HG02610 (cell line): Measurements from ENCODE around the gene NSG2.

ENCODE experiments used
- ATAC-seq: cut with Tn5 transposase; IDR thresholded peaks from one replicate; pipeline ENCODE4 v1.9.1; 2021; ENCODE audit warnings: mild to moderate bottlenecking, moderate library complexity; ENCODE audit not compliant: unreplicated experiment

Gene NSG2

DNA sequence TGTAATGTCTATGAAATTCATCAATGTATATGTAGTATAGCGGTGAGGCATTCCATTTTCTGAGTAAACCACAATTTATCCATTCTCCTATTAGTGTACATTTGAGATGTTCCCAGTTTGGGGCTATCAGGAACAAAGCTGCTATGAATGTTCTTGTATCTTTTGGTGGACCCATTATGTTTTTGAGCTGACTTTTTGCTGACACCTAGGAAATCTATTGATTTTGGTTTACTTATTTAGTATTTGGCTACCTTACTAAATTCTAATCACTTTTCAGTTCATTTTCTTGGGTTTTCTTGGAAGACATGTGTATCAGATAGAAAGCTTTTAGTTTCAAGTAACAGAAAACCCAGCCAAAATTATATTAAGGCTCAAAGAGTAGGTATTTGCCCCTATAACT lies 13.7 kb downstream of the NSG2 start:
- ATAC-seq: no peak

DNA sequence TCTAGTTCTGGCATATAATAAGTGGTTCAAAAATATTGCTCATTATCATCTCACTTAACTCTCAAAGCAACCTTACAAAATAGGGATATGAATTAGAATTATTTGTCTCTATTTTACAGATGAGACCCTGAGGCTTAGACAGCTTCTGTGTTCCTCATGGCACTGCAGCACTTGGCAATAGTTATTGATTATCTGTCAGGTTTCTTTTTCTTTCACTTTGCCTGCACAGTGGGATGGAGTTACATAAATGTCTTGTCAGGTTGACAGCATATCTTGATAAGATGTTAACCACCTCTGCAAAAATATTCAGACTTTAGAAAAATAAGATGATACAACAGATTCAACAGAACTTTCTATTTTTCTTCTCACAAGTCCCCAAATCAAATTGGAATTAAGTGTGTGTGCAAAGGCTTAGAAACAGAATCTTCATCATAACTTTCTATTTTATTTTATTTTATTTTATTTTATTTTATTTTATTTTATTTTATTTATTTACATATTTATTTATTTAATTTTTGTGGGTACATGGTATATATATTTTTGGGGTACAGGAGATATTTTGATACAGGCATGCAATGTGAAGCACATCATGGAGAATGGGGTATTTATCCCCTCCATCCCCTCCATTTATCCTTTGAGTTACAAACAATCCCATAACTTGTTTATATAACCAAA lies 17.7 kb downstream of the NSG2 start:
- no peak for ATAC-seq

DNA sequence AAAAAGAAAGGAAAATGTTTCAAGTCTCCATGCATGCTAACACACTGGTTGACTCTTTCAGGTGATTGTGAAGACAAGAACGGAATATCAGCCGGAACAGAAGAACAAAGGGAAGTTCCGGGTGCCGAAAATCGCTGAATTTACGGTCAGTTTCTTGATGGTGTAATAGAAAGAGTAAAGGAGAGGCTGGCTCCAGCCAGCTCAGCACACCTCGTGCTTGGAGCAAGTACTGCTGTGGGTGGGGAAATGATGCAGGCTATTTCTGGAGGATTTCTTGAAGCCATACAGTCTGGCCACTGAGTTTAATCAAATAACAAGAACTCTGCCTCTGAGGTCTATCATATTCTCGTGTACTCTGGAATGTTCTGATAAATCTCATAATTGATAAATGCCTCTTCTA lies 18.7 kb downstream of the NSG2 start:
- ATAC-seq: no peak

DNA sequence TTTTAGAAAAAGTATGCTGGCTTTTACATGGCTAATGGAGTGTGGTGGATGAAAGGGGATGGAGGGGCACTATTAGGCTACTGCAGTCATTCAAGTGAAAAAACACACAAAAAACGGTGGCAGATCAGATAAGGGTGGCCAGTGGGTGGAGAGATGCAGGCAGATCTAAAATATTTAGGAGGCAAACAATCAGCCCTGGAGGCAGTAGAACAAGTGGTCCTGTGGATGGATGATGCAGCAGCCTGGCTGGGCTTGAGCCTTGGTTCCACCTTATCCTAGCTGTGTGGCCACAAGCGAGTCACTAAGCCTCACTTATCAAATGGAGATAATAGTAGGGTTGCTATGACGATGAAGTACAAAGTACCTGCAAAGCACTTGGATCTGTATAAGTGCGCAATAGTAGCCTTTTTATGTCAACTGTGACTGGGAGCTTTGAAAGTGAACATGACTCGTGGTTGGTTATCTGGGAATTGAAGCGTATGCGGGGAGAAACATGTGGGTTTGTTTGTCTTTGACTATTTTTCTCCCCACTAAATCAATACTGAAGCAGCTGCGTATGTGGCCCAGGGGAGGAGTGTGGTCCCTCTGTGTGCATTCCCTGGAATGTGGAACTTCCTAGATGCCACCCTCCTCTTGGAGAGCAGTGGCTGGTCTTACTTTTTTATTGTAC lies 20.2 kb downstream of the NSG2 start:
- no peak for ATAC-seq

- ATAC-seq: no peak
Observed at GRCh38 chr5:174067499-174067898, 22.0 kb downstream of the NSG2 start.

GRCh38 chr5:174071484-174071883 lies 26.0 kb downstream of the NSG2 start:
- ATAC-seq: no peak

DNA sequence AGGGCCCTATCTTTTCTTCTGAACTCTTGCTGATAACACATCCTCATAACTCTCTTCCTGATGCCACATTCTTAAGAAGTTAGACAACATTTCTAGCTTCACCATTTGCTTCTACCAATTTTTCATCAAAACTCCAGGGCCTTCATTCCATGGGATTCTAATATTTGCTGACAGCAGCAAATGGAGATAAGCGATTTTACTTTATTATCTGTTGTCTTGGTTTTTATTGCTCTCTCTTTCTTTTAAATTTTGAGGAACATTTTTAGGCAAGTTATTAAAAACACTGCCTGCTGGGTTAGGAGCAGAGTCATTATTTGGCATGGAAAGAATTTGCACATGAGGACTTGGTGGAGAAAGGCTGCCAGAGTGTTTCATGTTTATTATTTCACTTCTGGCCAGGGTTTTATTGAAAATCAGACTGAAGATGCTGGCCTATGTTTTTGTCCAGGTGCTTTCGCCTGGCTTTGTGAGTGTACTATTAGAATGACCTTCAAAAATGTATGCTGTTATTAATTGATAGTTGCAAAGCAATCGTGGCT lies 27.7 kb downstream of the NSG2 start:
- no peak for ATAC-seq

GRCh38 chr5:174074369-174074768 lies 28.9 kb downstream of the NSG2 start:
- ATAC-seq: no peak

GRCh38 chr5:174078416-174078815 lies 32.9 kb downstream of the NSG2 start:
- no peak for ATAC-seq

DNA sequence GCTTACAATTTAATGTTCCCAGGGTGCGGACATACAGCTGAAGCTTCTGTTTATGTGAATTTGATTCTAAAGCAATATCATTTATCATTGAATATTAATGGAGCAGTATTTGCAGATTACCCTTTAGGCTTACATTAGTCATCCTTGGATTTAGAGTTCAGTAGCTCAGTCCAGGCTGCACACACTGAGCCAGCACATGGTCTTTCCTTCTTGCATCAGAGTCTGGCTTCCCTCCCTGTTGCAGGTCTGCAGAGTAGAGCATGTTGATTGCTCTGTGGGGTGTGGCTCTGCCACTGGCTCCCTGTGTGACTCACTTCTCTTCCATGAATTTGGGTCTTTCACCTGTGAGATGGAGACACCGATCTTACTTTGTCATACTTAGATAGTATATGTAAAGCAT lies 36.8 kb downstream of the NSG2 start:
- no peak for ATAC-seq

GRCh38 chr5:174083056-174083827 lies 37.7 kb downstream of the NSG2 start:
- no peak for ATAC-seq

GRCh38 chr5:174084691-174085154 lies 39.2 kb downstream of the NSG2 start:
- no peak for ATAC-seq

DNA sequence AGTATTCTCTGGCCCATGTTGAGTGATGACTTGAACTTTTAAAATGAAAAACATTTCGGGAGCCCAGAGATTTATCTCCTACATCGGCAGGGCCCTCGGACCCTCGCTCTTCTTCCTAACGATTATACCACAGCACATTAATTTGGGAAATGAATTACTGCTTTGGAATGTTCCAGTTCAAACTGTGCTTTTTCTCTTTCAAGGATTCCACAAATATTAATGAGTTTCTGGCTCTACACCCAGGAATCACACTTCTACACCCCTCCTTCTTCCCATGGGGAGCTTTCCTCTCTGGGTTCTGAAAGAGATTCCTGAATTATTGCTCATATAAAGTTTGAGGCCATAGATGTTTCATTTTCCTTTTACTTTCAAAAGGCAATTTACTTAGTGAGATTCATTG lies 41.2 kb downstream of the NSG2 start:
- ATAC-seq: no peak

DNA sequence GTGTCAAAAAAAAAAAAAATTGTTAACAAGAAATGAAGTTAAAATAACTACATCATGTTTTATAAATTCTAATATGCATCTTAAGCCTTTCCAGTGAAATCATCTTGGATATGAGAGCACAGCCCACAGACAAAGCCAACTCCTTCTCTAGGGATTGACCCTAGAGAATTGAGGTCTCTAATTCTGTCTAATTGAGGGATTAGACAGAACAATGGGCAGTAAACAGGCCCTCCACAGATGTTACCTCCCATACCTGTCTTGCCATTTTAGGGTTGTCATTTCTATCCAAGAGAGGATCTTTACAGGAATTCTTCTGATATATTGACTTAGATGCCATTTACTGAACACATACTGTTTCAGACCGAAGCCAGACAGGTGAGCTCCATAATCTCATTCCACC lies 42.3 kb downstream of the NSG2 start:
- no peak for ATAC-seq

- no peak for ATAC-seq
Observed at GRCh38 chr5:174090129-174090528, 44.6 kb downstream of the NSG2 start.

DNA sequence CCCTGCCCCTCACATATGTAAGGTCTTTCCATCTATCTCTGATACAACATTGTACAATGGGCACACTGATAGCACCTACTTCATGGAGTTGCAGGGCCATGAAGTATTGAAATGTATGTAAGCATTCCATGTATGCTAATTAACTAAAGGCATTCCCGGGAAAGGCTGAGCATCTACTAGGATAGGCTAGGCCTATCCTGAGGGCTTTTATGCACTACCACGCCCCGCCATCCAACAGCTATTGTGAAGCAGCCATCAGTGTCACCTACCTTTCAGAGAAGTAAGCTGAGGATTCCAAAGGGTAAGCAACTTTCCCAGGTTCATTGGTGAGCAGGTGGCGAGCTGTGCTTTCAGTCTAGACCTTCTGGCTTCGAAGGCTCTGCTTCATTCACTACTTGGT lies 47.6 kb downstream of the NSG2 start:
- ATAC-seq: no peak

DNA sequence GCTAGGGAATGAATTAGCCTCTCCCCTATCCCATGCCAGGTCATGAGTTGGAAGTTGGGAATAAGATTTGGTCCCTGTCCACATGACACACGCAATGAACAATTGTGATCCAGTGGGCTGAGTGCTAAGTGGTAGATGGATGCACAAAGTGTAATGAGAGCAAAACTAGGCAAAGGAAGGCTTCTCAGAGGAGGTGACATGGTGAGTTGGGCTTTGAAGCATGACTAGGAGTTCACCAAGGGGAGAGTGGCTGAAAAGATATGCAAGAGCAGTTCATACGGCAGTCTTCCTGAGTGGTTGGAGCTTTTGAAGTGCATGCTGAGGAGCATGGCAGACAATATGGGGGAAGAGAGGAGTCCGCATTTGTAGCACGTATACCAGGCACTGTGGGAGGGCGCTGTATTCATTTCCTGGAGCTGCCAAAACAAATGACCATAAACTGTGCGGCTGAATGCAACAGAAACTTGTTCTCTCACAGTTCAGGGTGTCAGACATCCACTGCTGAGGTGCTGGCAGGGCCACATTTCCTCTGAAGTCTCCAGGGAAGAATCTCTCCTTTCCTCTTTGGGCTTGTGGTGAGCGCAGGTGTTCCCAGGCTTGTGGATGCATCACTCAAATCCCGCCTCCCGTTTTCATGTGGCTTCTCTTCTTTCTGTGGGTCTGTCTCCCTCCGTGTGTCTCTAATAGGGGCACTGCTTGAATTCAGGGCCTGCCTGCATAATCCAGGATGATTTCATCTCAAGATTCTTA lies 49.5 kb downstream of the NSG2 start:
- ATAC-seq: peak; percentile 40

- ATAC-seq: no peak
Observed at GRCh38 chr5:174096619-174097018, 51.1 kb downstream of the NSG2 start.

GRCh38 chr5:174097486-174098185 lies 52.1 kb downstream of the NSG2 start:
- ATAC-seq: no peak

DNA sequence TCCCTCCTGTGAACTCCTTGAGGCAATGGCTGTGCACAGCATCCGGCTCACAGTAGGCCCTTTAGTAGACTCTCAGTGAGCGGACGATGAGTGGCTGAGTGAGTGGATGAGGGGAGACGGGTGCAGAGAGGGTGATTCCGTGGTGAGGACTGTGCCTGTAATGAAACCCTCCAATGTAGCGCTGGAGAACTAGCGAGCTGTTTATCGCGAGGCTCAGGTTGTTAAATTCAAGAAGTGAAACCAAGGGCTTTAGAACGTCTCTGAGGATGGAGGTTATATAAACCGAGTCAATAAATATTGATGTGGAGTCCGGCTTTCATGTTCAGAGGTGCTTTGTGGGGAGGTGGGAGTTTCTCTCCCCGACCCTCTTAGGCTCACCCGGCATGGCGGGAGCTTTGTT lies 53.2 kb downstream of the NSG2 start:
- no peak for ATAC-seq
